HG03457 (cell line): ENCODE measurements around the gene RBM33.
"Not testable (repeated sequence)": the region's sequence is repeated elsewhere in the genome, so short reads cannot be mapped to it uniquely, and the experiment has no call there.

Experiments
- ATAC-seq: cut with Tn5 transposase; IDR thresholded peaks from one replicate; pipeline ENCODE4 v1.9.1; 2021; ENCODE audit warnings: moderate number of reproducible peaks; ENCODE audit not compliant: unreplicated experiment

The RBM33 gene

GRCh38 chr7:155688237-155688636 is 43.8 kb downstream of the RBM33 start:
- not testable (repeated sequence) for ATAC-seq

GRCh38 chr7:155690655-155691054 is 46.2 kb downstream of the RBM33 start:
- not testable (repeated sequence) for ATAC-seq

- no peak for ATAC-seq
These were observed 47.9 kb downstream of the RBM33 start for GRCh38 chr7:155692317-155692716.

GRCh38 chr7:155693826-155694225 is 49.4 kb downstream of the RBM33 start:
- no peak for ATAC-seq

GRCh38 chr7:155694851-155695250 is 50.4 kb downstream of the RBM33 start:
- ATAC-seq = no peak

- ATAC-seq = no peak
These were observed 52.3 kb downstream of the RBM33 start for GRCh38 chr7:155696747-155697146.

- ATAC-seq = no peak
These were observed 54.2 kb downstream of the RBM33 start for GRCh38 chr7:155698633-155699032.

- no peak for ATAC-seq
These were observed 54.7 kb downstream of the RBM33 start for GRCh38 chr7:155699180-155699579.

- no peak for ATAC-seq
These were observed 56.4 kb downstream of the RBM33 start for GRCh38 chr7:155700847-155701246.

GRCh38 chr7:155701972-155702544 is 57.6 kb downstream of the RBM33 start:
- ATAC-seq = no peak

- no peak for ATAC-seq
These were observed 58.2 kb downstream of the RBM33 start for GRCh38 chr7:155702616-155703015.

GRCh38 chr7:155705623-155706360 is 61.3 kb downstream of the RBM33 start:
- no peak for ATAC-seq

GRCh38 chr7:155706376-155706775 is 61.9 kb downstream of the RBM33 start:
- no peak for ATAC-seq

- ATAC-seq = peak; percentile 52
These were observed 65.0 kb downstream of the RBM33 start for GRCh38 chr7:155709453-155709852.

GRCh38 chr7:155710031-155710430 is 65.6 kb downstream of the RBM33 start:
- ATAC-seq = no peak

GRCh38 chr7:155710530-155710929 is 66.1 kb downstream of the RBM33 start:
- no peak for ATAC-seq

GRCh38 chr7:155711081-155711480 is 66.6 kb downstream of the RBM33 start:
- no peak for ATAC-seq

GRCh38 chr7:155713384-155713783 is 68.9 kb downstream of the RBM33 start:
- no peak for ATAC-seq

- no peak for ATAC-seq
These were observed 70.2 kb downstream of the RBM33 start for GRCh38 chr7:155714702-155715101.

- ATAC-seq = no peak
These were observed 70.8 kb downstream of the RBM33 start for GRCh38 chr7:155715111-155715805.

- ATAC-seq = no peak
These were observed 72.7 kb downstream of the RBM33 start for GRCh38 chr7:155717010-155717744.
